BJ (cell line): ENCODE data around the gene EPB41L5. TPM values are rescaled to one million over a fixed set of nuclear protein-coding genes. Genes with fewer than 3 reads are reported as not detected.

Experiments
- CTCF ChIA-PET: fragments of 350-600 bp; formaldehyde crosslinking; extraction: SDS; loops from one replicate; lab custom pipeline; 2021; ENCODE audit warnings: antibody characterized with exemption, inconsistent platforms; lab: Yijun Ruan, JAX
- POLR2A ChIA-PET: fragments of 300-600 bp; sonication (Branson Sonifier 250); formaldehyde crosslinking; extraction: SDS; loops from one replicate; lab custom pipeline; 2021; ENCODE audit warnings: antibody characterized with exemption; lab: Charles Lee
- DNase-seq: peaks from one replicate; pipeline ENCODE4 v3.0.0-alpha.2; 2011; ENCODE audit warnings: low read depth
- H3K27me3 ChIP-seq: 2 replicates; pipeline ENCODE4 v1.6.0; 2011; ENCODE audit warnings: low read length; ENCODE audit not compliant: control insufficient read depth, insufficient read depth
- H3K36me3 ChIP-seq: 2 replicates; pipeline ENCODE4 v1.5.1; 2011; ENCODE audit warnings: low read length; ENCODE audit not compliant: control insufficient read depth, insufficient read depth
- H3K4me3 ChIP-seq: 2 replicates; pipeline ENCODE4 v1.5.1; 2011; ENCODE audit warnings: low read depth, mild to moderate bottlenecking, control low read depth, low read length
- polyA plus RNA-seq: library from polyadenylated mRNA; depleted of rRNA; stranded (reverse); fragments of >200 nt; gene quantifications from 2 replicates; pipeline ENCODE4 v1.2.3, GENCODE V29; 2011
- TF ChIP-seq, protein P1 (sequence below): IDR thresholded peaks from 2 replicates; pipeline ENCODE4 v1.5.1; 2011; ENCODE audit warnings: low read depth, mild to moderate bottlenecking, control low read depth, inconsistent platforms, low read length, moderate library complexity; ENCODE audit not compliant: insufficient read depth

Gene EPB41L5
- polyA plus RNA-seq, 1 experiment, result 4.4 TPM

DNA sequence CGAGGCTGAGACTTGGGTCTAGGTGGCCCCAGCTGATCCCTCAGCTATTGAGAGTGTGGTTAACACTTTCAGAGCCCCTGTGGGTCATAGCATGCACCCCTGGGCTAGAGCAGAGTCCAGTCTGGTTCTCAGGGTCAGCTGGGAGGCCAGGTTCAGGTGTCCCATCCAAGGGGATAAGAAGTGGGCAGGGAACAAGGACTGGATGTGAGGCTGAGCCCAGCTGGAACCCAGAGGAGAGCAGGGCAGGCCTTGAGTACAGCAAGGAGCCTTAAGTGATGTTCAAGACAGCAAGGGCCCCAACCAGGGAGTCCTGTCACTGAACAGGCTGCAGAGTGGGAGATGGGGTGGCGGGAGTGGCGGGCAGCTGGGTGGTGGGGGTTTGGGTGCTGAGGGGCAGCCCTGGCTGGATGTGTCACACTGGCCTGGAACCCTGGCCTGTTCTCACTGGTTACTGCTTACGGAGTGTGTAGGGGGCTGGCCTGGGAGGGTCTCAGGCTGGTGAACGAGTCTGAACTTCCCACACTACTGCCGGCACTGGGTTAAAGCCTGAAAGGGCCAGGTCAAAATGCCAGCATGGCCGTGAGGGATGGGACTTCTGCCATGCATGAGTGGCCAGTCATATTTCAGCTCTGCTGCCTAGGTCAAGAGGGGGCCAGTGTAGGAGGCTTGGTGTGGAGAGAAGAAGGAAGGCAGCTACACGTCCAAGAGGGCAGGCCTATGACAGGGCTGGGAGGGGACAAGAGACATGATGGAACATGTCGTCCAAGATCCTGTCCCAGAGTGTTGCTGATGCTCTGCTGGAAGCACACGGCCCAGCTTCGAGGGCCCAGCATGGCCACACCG lies 196.8 kb downstream of the EPB41L5 start:
- TF ChIP-seq, protein P1, sequence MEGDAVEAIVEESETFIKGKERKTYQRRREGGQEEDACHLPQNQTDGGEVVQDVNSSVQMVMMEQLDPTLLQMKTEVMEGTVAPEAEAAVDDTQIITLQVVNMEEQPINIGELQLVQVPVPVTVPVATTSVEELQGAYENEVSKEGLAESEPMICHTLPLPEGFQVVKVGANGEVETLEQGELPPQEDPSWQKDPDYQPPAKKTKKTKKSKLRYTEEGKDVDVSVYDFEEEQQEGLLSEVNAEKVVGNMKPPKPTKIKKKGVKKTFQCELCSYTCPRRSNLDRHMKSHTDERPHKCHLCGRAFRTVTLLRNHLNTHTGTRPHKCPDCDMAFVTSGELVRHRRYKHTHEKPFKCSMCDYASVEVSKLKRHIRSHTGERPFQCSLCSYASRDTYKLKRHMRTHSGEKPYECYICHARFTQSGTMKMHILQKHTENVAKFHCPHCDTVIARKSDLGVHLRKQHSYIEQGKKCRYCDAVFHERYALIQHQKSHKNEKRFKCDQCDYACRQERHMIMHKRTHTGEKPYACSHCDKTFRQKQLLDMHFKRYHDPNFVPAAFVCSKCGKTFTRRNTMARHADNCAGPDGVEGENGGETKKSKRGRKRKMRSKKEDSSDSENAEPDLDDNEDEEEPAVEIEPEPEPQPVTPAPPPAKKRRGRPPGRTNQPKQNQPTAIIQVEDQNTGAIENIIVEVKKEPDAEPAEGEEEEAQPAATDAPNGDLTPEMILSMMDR, result no peak
- DNase-seq, result no peak
- ChIA-PET POLR2A (no interaction called here), CTCF (interaction anchor here (0.6 to 1.2 kb wide), 2 partner anchors 31 to 802 kb away, joined by 3 read pairs; no protein-coding TSS in a partner anchor)
- Histone ChIP-seq H3K36me3 (no peaks in the 10 kb centered on the region), H3K27me3 (no peaks in the 10 kb centered on the region), H3K4me3 (no peak overlapping the region)

DNA sequence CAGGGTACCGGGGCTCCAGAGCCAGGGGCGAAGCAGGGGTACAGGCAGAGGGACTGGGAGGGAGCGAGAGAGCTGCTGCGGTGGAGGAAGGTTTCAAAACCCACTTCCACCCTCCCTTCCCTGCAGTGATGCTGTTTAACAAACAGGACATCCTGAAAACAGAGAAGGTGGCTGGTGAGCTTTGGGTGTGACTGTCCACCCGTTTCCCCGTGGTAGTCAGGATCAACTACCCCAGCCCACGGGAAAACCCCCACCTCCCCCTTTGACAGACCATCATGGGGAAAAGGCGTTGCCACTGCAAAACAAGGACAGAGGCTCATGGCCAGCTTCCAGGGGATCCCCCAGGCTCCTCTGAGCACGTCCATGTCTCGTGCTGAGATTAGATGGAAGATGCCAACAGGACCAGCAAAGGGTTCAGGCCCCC lies 197.4 kb downstream of the EPB41L5 start:
- H3K4me3 ChIP-seq, result no peak overlapping the region
- ChIA-PET POLR2A (no interaction called here), CTCF (no interaction called here)
- DNase-seq, result no peak
- H3K36me3 ChIP-seq, result no peaks in the 10 kb centered on the region
- TF ChIP-seq, protein P1, result no peak
- H3K27me3 ChIP-seq, result no peaks in the 10 kb centered on the region

DNA sequence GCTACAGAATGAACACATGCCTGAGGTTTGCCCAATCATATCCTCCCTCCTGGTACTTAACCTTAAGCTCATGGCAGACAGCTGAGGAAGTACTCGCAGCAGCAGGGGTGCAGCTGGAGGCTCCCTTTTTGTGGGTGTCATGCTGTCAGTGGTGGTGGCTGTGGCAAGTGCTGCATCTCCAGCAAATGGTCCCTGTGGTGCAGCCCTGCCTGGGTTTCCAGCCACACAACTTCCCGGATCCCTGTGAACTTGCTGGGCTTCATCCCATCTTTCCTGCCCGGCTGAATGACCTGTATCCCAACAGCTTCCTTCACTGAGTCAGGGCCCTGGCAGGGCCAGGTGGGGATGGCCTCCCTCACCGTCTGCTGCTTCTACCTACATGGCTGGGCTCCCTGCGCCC lies 205.3 kb downstream of the EPB41L5 start:
- POLR2A ChIA-PET, result no interaction called here
- H3K4me3 ChIP-seq, result no peak overlapping the region

DNA sequence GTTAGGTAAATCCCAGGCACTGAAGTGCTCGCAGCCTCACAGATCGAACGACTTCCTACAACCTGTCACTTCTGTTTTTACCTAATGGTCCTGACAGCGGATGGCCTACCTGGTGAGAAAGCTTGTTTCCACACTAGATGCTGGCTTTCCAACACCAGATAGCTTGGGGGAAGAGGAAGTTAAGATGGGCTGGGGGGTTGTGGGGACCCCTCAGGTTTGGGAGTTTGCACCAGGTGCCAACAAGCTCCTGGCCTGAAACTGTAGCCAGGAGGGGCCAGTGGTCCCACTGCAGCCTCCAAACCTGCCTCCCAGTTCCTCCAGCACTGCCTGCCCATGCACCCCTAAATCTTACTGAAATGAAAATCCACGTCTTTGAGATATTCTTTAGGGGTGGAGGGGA lies 206.4 kb downstream of the EPB41L5 start:
- Histone ChIP-seq H3K27me3 (no peaks in the 10 kb centered on the region), H3K4me3 (no peak overlapping the region), H3K36me3 (peaks cover 5% of the 10 kb centered on the region; the same call in 1 of the 2 replicates)
- TF ChIP-seq, protein P1, result no peak
- ChIA-PET POLR2A (no interaction called here), CTCF (interaction anchor here (0.9 to 1.4 kb wide), 2 partner anchors 12 to 15 kb away, joined by 3 to 5 read pairs; no protein-coding TSS in a partner anchor)
- DNase-seq, result no peak

More for the DNA sequence above, 205.3 kb downstream of the EPB41L5 start:
- no peak for DNase-seq
- CTCF ChIA-PET, result no interaction called here
- Histone ChIP-seq H3K36me3 (peaks cover 5% of the 10 kb centered on the region; the same call in 1 of the 2 replicates), H3K27me3 (no peaks in the 10 kb centered on the region)
- TF ChIP-seq, protein P1, result no peak

DNA sequence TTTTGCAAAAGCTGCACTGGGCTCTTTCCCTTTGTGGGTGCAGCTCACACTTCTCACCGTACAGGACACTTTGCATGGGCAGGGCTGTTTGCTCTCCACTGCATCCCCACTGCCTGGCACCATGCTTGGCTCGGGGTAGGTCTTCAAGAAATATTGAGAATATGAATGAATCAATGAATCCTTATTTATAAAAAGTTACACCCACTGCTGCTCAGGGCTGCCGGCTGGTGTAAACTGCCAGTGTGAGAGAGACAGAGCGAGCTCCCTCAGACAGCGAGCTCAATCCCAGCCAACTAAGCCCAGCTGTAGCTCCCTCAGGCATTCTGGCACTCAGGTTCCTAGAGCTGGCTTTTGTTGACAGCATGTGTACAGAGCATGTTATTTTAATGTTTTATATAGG lies 206.9 kb downstream of the EPB41L5 start:
- CTCF ChIA-PET, result interaction anchor here (0.9 to 1.4 kb wide), 3 partner anchors 13 to 93 kb away, joined by 3 to 5 read pairs (median 4); no protein-coding TSS in a partner anchor
- Histone ChIP-seq H3K36me3 (peaks cover 5% of the 10 kb centered on the region; the same call in 1 of the 2 replicates), H3K27me3 (no peaks in the 10 kb centered on the region), H3K4me3 (no peak overlapping the region)
- TF ChIP-seq, protein P1, result no peak
- POLR2A ChIA-PET, result no interaction called here
- DNase-seq, result no peak
